OCI-LY7 (cell line): ENCODE measurements around the gene BLOC1S4.

Source experiments
- CTCF ChIP-seq: fragments of 200-600 bp; sonication (generic); conservative IDR thresholded peaks from 2 replicates; pipeline ENCODE4 v1.5.1; 2014; ENCODE audit warnings: mild to moderate bottlenecking, antibody characterized with exemption, low read length, moderate library complexity, mixed read lengths
- EZH2phosphoT487 ChIP-seq: fragments of 200-600 bp; sonication (generic); IDR thresholded peaks from 2 replicates; pipeline ENCODE4 v1.6.1; 2018; ENCODE audit warnings: low read depth, borderline replicate concordance, mild to moderate bottlenecking, mixed run types, antibody characterized with exemption, low read length, moderate library complexity, mixed read lengths

GRCh38 chr4:6724421-6725111, 8.6 kb downstream of the BLOC1S4 start:
- TF ChIP-seq EZH2phosphoT487 (no peak), CTCF (no peak)
